Natural killer cell (primary cell): ENCODE data around the gene PHC1. TPM values are rescaled to one million over a fixed set of nuclear protein-coding genes. Genes with fewer than 3 reads are reported as not detected.

Experiments
- ATAC-seq, 3 donors: fragments of 150-1000 bp in 2 of 3; fragments of 200-7000 bp in 1 of 3; cut with Tn5 transposase; 1 replicate in 1 of 3; 2 replicates in 2 of 3; pipeline ENCODE4 v1.10.0; 2021; ENCODE audit warnings: mild to moderate bottlenecking in 2 of 3, moderate library complexity in 2 of 3
- DNase-seq, 2 donors: peaks; one replicate each; pipeline versions ENCODE4 v3.0.0 to v3.0.0-alpha.2; 2013 to 2021; ENCODE audit warnings: mixed read lengths in 1 of 2
- H3K27ac ChIP-seq: one replicate; pipeline ENCODE4 v1.5.1; 2013; ENCODE audit warnings: mild to moderate bottlenecking, low read length
- H3K27me3 ChIP-seq: one replicate; pipeline ENCODE4 v1.6.1; 2013; ENCODE audit warnings: low read length; ENCODE audit not compliant: control insufficient read depth, insufficient read depth
- H3K36me3 ChIP-seq: one replicate; pipeline ENCODE4 v1.6.1; 2013; ENCODE audit warnings: low read length; ENCODE audit not compliant: control insufficient read depth, insufficient read depth
- H3K4me1 ChIP-seq: one replicate; pipeline ENCODE4 v1.6.1; 2013; ENCODE audit warnings: low read length; ENCODE audit not compliant: control insufficient read depth, insufficient read depth
- H3K4me3 ChIP-seq: one replicate; pipeline ENCODE4 v1.5.1; 2013; ENCODE audit warnings: low read length
- H3K9me3 ChIP-seq: one replicate; pipeline ENCODE4 v1.6.1; 2013; ENCODE audit warnings: low read length; ENCODE audit not compliant: control insufficient read depth, insufficient read depth
- H3K27ac Mint-ChIP-seq, 2 donors: one replicate each; pipeline ENCODE4 v1.8.0; 2022; ENCODE audit warnings: mild to moderate bottlenecking in 2 of 2, mixed read lengths in 2 of 2, moderate library complexity in 1 of 2
- H3K27me3 Mint-ChIP-seq, 2 donors: one replicate each; pipeline ENCODE4 v1.8.0; 2022; ENCODE audit warnings: low read depth in 2 of 2, mixed read lengths in 2 of 2
- H3K36me3 Mint-ChIP-seq: one replicate; pipeline ENCODE4 v1.8.0; 2022; ENCODE audit warnings: mixed read lengths
- H3K4me1 Mint-ChIP-seq, 2 donors: one replicate each; pipeline ENCODE4 v1.8.0; 2022; ENCODE audit warnings: mixed read lengths in 2 of 2
- H3K4me3 Mint-ChIP-seq: one replicate; pipeline ENCODE4 v1.8.0; 2022; ENCODE audit warnings: mild to moderate bottlenecking, moderate library complexity, mixed read lengths
- H3K9me3 Mint-ChIP-seq, 2 donors: one replicate each; pipeline ENCODE4 v1.8.0; 2022; ENCODE audit warnings: mixed read lengths in 2 of 2
- WGBS: methylation state at CpG from one replicate; pipeline ENCODE4 v1.1.7; 2013; ENCODE audit warnings: missing lambda C conversion rate; ENCODE audit not compliant: insufficient coverage; 5-methylcytosine and 5-hydroxymethylcytosine counted together
- intact Hi-C: fragments of 100-400 bp; cut with micrococcal nuclease; formaldehyde crosslinking; loops from one replicate; pipeline ENCODE4 v1.14.2; 2022
- total RNA-seq, 4 donors: library from RNA; stranded (reverse); fragments of 120-200 nt in 1 of 4; gene quantifications; one replicate each; pipeline versions ENCODE4 v1.2.3 to v1.2.4, GENCODE V29; 2013 to 2022
- TF ChIP-seq, protein P1 (sequence below): fragments of 200-600 bp; IDR thresholded peaks from one replicate; pipeline ENCODE4 v1.8.0; 2022; ENCODE audit warnings: antibody characterized with exemption

PHC1 gene
- total RNA-seq, 3 donors from 2014 or later (not counting 1 experiment from before 2014, with no cell fraction given) = 37.8 to 39.6 (median 38.6) TPM

DNA sequence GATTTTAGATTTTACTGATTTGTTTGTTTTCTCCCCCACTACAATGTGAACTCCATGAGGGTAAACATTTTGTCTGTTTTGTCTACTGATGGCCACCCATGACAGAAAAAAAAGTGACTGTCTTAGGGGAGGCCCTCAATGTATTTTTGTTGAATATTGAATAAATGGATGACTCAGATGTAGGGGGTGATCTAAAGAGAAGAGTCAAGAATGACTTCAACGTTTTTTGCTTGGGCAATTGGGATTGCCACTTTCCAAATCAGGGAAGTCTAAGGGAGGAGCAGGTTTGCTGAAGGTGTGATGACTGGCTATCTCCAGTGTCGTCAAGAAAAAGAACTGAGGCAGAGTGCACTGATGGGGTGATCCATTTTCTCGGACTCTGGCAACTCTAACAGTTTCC, 10.7 kb upstream of the PHC1 start:
- Histone ChIP-seq H3K9me3 (no peaks in the 10 kb centered on the region), H3K36me3 (no peaks in the 10 kb centered on the region), H3K4me1 (no peaks in the 10 kb centered on the region), H3K27me3 (no peaks in the 10 kb centered on the region), H3K4me3 (no peak overlapping the region), H3K27ac (no peak overlapping the region)
- intact Hi-C loops = no loop called here
- peaks cover 0 to 5% of the 10 kb centered on the region in 2 donors for H3K4me1 Mint-ChIP-seq
- H3K9me3 Mint-ChIP-seq = no peaks in the 10 kb centered on the region
- 84% methylated on average over 3 of the region's 3 CpGs for WGBS
- H3K4me3 Mint-ChIP-seq = no peak overlapping the region
- ATAC-seq (no peak), DNase-seq (no peak)
- H3K27me3 Mint-ChIP-seq = peaks cover 8 to 10% of the 10 kb centered on the region in 2 donors
- no peak overlapping the region for H3K27ac Mint-ChIP-seq
- no peaks in the 10 kb centered on the region for H3K36me3 Mint-ChIP-seq
- TF ChIP-seq, protein P1, sequence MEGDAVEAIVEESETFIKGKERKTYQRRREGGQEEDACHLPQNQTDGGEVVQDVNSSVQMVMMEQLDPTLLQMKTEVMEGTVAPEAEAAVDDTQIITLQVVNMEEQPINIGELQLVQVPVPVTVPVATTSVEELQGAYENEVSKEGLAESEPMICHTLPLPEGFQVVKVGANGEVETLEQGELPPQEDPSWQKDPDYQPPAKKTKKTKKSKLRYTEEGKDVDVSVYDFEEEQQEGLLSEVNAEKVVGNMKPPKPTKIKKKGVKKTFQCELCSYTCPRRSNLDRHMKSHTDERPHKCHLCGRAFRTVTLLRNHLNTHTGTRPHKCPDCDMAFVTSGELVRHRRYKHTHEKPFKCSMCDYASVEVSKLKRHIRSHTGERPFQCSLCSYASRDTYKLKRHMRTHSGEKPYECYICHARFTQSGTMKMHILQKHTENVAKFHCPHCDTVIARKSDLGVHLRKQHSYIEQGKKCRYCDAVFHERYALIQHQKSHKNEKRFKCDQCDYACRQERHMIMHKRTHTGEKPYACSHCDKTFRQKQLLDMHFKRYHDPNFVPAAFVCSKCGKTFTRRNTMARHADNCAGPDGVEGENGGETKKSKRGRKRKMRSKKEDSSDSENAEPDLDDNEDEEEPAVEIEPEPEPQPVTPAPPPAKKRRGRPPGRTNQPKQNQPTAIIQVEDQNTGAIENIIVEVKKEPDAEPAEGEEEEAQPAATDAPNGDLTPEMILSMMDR = no peak

DNA sequence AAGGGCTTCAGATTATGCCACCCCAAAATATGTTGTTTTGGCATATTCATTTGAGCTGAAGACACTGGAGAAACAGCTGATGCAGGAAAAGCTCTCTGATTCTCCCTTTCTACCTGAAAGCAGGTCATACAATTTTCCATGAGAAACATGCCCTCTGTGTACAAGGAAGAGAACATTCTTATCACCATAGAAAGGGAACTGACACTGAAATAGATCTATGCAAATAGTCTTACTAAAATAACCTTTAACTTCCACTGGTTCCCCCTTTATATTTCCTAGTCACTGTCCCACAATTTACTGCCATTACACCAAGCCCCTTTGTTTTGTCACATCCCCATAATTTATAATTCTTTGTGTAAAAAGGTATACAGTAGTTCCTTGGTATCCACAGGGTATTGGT, 9.6 kb upstream of the PHC1 start:
- Mint-ChIP-seq H3K9me3 (no peaks in the 10 kb centered on the region), H3K4me3 (no peak overlapping the region), H3K27ac (no peak overlapping the region), H3K27me3 (peaks cover 8 to 10% of the 10 kb centered on the region in 2 donors), H3K36me3 (no peaks in the 10 kb centered on the region), H3K4me1 (peaks cover 0 to 5% of the 10 kb centered on the region in 2 donors)
- ATAC-seq (no peak), DNase-seq (no peak)
- no peak overlapping the region for H3K4me3 ChIP-seq
- no peak overlapping the region for H3K27ac ChIP-seq
- no peaks in the 10 kb centered on the region for H3K36me3 ChIP-seq
- H3K4me1 ChIP-seq = no peaks in the 10 kb centered on the region
- no peaks in the 10 kb centered on the region for H3K9me3 ChIP-seq
- TF ChIP-seq, protein P1 = no peak
- intact Hi-C loops = no loop called here
- no peaks in the 10 kb centered on the region for H3K27me3 ChIP-seq

DNA sequence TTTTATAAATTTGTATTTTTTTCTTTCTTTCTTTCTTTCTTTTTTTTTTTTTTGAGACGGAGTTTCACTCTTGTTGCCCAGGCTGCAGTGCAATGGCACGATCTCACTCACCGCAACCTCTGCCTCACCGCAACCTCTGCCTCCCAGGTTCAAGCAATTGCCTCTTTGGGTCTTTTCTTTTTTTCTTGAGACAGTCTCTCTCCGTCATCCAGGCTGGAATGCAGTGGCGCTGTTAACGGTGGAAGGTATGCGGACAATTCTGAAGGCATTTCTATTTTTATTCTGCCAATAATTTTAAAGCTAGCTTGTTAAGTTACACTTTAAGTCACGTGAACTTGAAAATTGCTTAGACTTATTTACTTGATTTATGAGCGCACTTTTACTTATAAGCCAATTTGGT, 8.8 kb upstream of the PHC1 start:
- ATAC-seq (no peak), DNase-seq (no peak)
- no peaks in the 10 kb centered on the region for H3K9me3 Mint-ChIP-seq
- no peaks in the 10 kb centered on the region for H3K4me1 ChIP-seq
- H3K4me3 ChIP-seq = no peak overlapping the region
- no peak overlapping the region for H3K4me3 Mint-ChIP-seq
- intact Hi-C loops = no loop called here
- TF ChIP-seq, protein P1 = no peak
- no peak overlapping the region for H3K27ac ChIP-seq
- H3K4me1 Mint-ChIP-seq = peaks cover 0 to 5% of the 10 kb centered on the region in 2 donors
- no peaks in the 10 kb centered on the region for H3K36me3 ChIP-seq
- no peaks in the 10 kb centered on the region for H3K36me3 Mint-ChIP-seq
- H3K9me3 ChIP-seq = no peaks in the 10 kb centered on the region
- H3K27me3 Mint-ChIP-seq = peaks cover 8 to 10% of the 10 kb centered on the region in 2 donors
- H3K27ac Mint-ChIP-seq = no peak overlapping the region
- no peaks in the 10 kb centered on the region for H3K27me3 ChIP-seq
- 97% methylated on average over 8 of the region's 10 CpGs for WGBS
